Muscle of arm (tissue), 12 donors: ENCODE results near the gene PCBP4. TPM values are rescaled to one million over a fixed set of nuclear protein-coding genes. Genes with fewer than 3 reads are reported as not detected.
A peak's percentile ranks its signal among the peaks of the same experiment; 100 is the strongest.
"Not testable (repeated sequence)": the region's sequence is repeated elsewhere in the genome, so short reads cannot be mapped to it uniquely, and the experiment has no call there.

Source experiments
- DNase-seq: peaks from one replicate; pipeline ENCODE4 v3.0.0-alpha.2; 2013
- polyA plus RNA-seq, 12 donors: library from polyadenylated mRNA; unstranded; fragments of 120-200 nt; gene quantifications; one replicate each; pipeline ENCODE4 v1.2.1, GENCODE V29; 2013; ENCODE audit not compliant: insufficient read length in 12 of 12

PCBP4 gene
- polyA plus RNA-seq, 12 donors: 45.3 to 71.8 (median 56.8) TPM; not detected in 1

DNA sequence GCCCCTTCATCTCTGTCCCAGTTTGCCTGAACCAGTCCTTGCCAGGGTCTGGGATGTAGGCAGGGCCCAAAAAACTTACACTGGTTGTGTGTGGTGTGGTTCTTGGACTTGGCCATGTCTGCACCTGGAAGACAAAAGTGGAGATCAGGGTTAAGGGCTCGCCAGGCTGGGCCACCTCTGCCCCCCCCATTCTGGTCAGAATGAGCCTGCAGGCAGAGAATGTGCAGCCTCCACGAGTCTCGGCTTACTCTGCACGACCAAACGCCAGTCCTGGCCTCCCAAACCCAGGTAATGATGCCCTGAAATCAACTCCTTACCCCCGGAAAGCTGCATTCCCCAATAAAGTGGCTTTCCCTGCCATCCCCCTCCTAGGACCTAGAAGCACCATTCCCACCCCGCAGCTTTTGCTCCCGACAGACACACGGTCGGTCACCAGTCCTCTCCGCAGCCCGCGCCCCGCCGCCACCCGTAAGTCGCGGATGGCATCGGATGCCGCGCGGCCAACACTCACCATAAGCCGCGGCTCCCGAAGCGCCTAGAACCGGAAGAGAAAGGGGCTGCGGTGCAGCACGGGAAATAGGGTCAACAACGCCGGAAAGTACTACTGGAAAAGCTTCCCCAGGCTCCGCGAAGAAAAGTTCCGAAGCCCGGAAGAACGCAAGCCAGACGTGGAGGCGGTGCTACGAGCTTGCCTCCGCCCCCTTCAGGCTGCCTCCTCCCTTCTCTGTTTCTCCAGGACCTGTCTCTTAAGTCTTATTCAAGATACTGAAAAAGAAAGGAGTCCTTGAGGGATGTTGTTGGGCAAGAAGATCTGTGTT lies 28.3 kb upstream of the PCBP4 start, which contains the start of gene RPL29:
Gene RPL29 (minus strand): TSS at position 550 of the 818 bp plus-strand sequence. CDS start 434 bp downstream, at position 116.
- peak; percentile 97 for DNase-seq

DNA sequence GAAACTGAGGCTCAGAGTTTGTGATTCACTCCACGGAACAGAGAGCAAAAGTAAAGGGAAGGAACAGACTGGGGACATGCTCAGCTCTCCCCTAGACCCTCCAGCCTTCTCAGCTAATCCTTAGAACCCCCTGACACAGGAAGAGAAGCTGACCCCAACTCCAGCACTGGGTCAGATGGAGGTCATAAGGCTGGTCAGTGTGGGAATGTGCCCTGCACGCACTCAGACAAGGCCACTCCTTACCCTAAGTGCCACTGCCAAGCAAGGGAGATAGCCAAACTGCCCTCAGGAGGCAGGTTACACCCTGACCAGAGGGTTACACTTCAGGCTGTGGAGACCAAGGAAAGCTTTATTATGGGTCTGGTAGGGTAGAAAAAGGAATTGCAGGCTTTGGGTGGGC lies 27.3 kb upstream of the PCBP4 start:
- DNase-seq: no peak

DNA sequence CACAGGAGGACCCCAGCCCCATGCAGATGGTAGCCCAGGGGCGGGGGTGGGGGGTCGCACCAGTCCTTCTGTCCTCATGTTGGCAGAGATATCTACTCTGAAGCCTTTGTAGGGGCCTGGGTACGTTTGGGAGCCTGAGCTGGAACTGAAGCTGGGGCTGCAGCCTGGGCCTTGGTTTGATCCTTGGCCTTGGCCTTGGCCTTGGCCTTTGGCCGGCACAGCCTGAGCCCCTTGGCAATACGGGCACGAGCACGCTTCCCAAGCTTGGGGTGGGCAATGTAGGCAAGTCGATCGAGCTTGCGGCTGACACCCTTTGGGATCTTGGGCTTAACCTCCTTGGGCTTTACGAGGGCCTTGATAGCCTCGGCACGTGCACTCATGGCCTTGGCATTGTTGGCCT lies 26.4 kb upstream of the PCBP4 start:
- DNase-seq: not testable (repeated sequence)

DNA sequence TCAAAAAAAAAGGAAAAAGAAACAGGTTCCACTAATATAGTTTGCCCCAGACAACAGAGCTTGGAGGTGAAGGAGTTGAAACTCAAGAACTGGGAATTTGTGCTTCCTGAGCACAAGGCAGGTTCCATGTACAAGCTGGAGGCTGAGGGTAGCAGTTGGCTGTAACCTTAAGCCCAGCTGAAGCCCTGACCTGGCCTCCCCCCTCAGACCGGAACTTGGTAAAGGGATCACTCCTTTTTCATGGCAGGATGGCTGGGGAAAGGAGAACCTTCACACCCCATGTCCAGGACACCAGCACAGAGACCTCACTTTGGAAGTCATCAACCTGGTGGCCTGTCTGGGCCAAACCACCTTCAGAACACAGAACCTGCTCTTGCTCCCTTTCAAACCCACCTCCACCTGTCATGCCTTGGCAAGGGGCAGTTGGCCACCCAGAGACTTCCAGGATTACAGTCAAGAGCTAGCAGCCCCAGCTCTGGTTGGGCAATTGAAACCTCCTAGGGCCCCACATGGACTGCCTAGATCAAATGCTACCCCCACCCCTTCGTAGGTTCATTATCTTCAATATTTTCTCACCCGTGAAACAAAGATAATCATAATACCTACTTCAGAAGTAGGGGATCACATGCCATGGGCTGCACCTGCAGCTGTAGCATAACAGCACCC lies 24.9 kb upstream of the PCBP4 start:
- DNase-seq: no peak

DNA sequence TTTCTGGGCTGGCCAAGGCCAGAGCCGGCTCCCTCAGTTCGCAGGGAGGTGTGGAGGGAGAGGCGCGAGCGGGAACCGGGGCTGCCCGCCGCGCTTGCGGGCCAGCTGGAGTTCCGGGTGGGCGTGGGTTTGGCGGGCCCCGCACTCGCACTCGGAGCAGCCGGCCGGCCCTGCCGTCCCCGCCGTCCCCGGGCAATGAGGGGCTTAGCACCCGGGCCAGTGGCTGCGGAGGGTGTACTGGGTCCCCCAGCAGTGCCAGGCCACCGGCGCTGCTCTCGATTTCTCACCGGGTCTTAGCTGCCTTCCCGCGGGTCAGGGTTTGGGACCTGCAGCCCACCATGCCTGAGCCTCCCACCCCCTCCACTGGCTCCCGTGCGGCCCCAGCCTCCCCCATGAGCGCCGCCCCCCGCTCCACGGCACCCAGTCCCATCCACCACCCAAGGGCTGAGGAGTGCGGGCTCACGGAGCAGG lies 23.3 kb upstream of the PCBP4 start:
- not testable (repeated sequence) for DNase-seq

DNA sequence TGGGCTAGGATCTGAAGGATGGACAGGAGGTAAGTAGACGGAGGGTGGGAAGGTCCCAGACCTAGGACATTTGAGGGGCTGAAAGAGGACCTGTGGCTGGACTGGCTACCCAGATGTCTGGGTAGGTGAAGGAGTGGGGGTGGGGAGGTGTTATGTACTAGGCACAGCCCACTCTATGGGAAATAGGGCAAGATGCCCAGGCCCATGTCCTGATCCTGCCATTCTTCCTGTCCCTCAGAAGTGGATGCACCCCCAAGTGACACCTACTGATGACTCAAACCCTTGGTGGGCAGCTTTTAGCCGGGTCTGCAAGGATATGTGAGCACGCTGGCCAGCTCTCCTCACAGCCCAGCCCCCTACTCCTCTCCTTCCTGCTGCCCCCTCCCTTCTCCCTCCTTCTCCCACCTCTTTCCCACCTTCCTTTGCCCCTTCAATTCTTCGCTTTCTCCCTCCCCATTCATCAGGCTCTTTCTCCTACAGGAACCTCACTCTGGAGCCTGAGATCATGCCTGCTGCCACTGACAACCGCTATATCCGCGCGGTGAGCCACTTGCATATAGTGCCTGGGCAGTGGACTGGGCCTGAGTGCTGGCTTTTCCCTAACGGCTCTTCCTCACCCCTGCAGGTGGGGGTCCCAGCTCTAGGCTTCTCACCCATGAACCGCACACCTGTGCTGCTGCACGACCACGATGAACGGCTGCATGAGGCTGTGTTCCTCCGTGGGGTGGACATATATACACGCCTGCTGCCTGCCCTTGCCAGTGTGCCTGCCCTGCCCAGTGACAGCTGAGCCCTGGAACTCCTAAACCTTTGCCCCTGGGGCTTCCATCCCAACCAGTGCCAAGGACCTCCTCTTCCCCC lies 21.3 kb upstream of the PCBP4 start:
- no peak for DNase-seq

DNA sequence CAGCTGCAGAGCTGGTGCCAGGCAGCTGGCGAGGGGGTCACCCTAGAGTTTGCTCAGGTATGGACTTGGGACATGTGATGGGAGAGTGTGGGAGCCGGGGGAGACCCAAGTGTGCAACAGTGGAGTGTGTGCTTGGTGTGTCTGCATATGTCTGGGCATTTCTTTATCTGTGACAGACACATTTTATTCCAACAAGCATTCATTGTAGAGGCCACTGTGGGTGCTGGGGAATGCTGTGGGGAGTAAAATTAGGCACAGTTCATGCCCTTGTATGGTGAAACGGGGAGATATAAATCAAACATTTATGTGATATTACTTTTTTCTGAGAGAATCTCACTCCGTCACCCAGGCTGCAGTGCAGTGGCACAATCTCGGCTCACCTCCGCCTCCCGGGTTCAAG lies 20.3 kb upstream of the PCBP4 start:
- DNase-seq: no peak

DNA sequence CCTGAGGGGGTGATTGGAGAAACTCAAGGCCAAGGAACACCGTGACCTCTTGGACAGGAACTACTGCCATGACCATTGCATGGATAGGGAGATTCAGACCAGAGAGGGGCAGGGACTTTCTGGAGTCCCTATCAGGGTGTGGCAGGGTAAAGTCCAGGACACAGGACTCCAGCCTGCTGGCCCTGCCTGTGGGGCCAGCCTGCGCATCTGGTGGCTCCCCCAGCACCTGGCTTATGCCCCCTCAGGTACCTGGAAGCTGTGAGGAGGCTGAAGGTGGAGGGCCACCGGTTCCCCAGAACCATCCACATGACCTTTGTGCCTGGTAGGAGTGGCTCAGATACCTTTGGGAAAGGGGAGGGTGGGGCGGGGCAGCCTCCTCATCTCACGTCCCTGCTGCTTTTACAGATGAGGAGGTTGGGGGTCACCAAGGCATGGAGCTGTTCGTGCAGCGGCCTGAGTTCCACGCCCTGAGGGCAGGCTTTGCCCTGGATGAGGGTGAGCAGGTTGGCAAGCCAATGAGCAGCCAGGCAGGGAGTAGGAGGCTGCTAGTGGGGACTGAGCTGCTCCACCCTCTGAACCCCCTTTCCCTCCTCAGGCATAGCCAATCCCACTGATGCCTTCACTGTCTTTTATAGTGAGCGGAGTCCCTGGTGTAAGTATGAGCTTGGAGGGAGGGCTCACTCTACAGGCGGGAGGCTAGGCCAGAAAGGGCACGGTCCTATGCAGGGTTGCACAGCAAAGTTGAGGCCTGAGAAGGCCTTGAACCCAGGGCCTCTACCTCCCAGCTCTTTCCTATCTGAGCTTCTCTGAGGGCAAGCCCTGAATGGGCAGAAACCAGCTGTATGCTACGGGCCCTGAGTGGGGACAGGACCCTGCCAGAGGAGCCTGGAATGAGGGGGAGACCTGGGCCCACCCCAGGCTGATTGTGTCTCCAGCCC lies 19.0 kb upstream of the PCBP4 start:
- DNase-seq: no peak

DNA sequence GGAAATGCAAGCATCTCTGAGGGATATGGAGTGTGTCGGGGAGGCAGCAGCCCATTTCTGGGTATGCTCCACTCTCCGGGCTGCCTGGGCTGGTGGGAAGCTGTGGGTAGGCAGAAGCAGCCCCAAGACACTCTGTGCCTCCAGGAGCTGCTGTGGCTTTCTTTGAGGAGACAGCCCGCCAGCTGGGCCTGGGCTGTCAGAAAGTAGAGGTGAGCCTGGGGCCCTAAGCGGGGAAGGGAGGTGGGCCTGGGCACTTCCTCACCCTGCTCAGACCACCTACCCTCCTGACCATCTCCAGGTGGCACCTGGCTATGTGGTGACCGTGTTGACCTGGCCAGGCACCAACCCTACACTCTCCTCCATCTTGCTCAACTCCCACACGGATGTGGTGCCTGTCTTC lies 17.8 kb upstream of the PCBP4 start:
- DNase-seq: no peak

DNA sequence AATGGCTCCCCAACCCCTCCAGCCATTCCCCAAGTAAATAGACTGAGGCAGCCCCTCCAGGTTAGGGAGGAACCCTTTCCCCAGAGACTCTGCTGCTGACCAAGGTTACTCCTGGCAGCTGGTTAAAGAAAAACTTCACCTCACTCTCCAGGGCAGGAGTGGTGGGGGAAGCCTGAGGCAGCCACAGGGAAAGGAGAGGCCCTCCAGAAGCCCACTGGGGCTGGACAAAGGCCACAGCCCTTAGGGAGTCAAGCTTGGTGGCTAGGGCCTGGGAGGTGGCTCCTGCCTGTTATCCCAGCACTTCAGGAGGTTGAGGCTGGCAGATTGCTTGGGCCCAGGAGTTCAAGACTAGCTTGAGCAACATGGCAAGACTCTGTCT lies 17.0 kb upstream of the PCBP4 start:
- no peak for DNase-seq

DNA sequence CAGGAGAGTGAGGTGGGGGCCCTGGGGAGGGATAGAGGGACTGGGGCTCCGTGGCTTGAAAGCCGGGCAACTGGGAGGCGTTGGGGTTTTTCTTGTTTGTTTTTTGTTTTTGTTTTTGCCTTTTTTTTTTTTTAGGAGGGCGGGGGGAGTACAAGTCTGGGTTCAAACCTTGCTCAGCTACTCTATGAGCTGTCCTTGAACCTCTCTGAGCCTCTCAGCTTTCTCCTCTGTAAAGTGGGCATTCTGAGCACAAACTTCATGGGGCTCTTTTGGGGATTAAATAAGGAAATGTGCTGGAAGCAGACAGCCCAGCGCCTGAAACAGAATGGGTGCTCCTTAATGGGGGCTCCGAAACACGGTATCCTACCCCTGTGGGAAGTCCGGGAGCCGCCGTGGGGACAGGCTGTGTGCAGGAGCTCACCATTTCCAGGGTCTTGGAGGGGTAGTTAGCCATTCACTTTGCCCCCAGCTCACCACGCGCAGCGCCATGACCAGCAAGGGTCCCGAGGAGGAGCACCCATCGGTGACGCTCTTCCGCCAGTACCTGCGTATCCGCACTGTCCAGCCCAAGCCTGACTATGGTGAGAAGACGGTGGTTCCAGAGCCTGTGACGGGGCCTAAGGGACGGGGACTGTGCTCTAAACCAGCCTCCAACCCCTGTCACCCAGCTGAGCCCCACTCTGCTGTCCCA lies 16.5 kb upstream of the PCBP4 start:
- no peak for DNase-seq

DNA sequence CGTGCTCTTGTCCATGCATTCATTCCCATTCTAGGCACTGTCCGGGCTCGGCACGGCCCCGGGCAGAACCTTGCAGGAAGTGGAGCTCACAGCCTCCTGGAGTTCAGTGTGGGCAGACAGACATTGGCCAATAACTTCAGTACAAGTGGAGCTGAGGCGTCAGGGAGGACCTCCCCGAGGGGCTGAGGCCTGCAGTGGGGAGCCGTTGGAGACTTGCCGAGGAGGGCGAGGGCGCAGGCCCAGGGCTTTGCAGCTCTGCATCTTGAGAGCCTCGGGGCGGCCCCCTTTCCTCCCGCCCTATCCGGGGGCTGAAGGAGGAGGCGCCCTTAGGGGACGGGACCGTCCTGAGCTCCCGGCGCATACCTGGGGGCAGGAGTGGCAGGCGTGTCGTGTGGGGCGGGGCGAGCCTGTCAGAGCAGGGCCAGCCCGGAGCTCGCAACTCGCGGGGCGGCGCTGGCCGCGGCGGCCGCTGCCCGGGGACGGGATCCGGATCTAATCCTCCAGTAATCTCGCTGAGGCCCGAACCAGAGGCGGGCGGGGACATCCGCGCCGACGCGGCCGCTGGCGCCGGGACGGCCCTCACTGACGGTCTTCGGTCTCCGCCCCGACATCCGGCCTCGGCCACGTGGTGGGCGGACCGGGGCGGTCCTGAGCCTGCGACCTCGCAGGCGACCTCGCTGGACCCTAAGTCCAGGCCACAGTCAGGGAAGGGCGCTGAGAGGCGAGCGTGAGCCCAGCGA lies 15.8 kb upstream of the PCBP4 start, which contains the start of gene ACY1:
Gene ACY1 (plus strand): TSS at position 698 of the 740 bp plus-strand sequence. CDS start 530 bp downstream, outside the sequence.
- DNase-seq: peak; percentile 88

DNA sequence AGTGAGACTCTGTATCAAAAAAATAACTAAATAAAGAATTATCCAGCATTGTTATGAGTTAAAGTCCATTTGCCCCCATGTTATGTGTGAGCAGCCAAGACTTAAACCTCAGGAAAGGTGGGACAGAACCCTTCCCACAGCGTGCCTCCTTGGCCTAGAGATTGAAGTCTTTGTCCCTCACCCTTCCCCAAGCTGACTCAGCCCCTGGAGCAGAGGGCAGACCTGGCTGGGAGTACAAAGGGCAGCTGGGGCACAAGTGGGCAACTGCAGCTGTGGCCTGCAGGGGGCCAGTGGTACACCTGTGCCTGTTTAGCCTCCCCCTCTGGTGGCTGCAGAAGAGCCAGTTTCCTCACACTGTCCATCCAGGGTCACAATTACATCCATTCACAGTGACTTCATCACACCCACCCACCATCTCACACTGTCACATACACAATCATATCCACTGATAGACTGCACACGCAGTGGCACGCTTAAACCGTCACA lies 15.1 kb upstream of the PCBP4 start:
- DNase-seq: no peak

DNA sequence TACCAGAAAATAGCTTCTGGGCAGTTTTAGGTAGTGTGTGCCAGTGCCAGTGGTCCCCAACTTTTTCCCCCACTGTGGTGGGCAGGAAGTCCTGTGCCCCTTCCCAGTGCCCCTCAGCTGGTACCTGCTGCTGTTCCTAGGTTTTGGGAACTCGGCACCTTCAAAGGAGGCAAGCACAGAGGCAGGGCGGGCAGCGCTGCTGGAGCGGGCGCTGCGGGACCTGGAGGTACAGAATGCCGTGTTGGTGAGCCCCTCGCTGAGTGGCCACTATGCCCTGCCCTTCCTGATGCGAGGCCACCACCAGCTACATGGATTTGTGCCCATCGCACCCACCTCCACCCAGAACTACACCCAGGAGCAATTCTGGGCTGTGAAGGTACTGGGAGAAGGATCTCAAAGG lies 13.0 kb upstream of the PCBP4 start:
- DNase-seq: no peak

DNA sequence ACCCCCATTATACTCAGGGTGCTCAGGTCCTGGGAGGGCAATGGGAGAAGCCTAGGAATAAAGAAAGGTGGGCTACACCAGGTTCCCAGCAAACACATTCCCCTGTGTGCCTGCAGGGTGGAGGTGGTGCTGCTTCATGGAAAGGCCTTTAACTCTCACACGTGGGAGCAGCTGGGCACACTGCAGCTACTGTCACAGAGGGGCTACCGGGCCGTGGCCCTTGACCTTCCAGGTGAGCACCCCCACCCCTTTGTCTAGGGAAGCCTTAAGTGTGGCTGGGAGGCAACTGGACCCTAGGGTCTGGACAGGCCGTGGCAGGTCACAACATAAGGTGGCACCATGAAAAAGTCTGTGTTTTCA lies 10.9 kb upstream of the PCBP4 start:
- no peak for DNase-seq

DNA sequence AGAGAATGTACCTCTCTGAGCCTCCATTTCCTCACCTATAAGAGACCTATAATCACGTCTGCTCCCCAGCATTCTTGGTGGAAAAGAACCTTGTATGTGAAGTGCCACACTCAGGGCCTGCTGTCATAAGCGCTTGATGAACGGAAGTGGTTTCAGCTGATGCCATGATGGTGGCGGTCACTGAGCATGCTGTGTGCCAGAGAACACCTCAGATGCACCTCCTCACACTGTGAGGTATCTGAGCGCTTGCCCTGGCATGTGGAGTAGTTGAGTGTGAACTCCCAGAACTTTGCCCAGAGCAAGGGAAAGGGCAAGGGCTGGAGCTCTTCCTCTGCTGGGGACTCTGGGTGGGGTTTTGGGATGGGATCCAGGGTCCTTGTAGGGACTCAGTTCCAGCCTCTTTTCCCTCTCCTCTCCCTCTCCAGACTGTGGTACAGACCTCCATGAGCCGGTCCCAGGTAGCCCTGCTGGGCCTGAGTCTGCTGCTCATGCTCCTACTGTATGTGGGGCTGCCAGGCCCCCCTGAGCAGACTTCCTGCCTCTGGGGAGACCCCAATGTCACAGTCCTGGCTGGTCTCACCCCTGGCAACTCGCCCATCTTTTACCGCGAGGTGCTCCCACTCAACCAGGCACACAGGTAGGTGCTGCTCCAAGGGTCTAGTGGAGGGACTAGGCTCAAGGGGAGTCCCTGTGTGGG lies 10.3 kb upstream of the PCBP4 start:
- no peak for DNase-seq

DNA sequence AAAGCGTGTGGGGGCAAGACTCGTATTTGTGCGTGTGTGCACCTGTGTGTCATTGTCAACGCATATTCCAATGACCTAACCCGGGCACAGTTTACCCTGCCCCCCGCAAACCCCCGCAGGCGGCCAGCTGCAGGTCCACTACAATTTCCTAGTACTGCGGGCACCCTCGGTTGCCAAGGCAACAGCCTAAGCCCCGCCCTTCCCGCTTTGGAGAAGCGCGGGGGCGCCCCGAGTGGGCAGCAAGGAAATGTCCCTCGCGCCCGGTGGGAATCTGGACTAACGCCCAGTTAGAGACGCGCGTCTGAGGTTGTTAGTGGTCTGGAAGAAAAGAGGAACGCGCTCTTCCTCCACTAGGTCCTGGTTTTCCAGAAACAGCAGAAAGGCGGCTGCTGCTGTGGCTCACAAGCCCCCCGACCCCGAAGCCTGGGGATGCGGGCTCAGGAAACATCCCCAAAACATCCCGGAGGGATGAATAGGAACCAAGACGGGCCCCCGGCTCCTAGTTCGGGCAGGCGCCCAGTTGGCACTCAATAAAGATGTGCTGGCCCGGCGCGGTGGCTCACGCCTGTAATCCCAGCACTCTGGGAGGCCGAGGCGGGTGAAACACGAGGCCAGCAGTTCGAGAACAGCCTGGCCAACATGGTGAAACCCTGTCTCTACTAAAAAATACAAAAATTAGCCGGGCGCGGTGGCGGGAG lies 8.7 kb upstream of the PCBP4 start:
- DNase-seq: peak; percentile 54
